Right lobe of liver (tissue), 4 donors: ENCODE results near the gene XRN1.

ENCODE experiments used
- CTCF ChIP-seq, 4 donors: fragments of 200-600 bp in 3 of 4; fragments of 450-650 bp in 1 of 4; IDR thresholded peaks; one replicate each; pipeline versions ENCODE4 v1.5.1 to v1.8.0; 2016 to 2022; ENCODE audit warnings: antibody characterized with exemption in 4 of 4, mild to moderate bottlenecking in 2 of 4
- POLR2A ChIP-seq: fragments of 450-650 bp; IDR thresholded peaks from one replicate; pipeline ENCODE4 v1.6.1; 2017; ENCODE audit warnings: antibody characterized with exemption, mild to moderate bottlenecking
- donor health status: DM: no; HTN: no; CAD: no.
- donor health status: DM: no; HTN: no; CAD: no.
- donor health status: DM: no; HTN: yes; CAD: no.

DNA sequence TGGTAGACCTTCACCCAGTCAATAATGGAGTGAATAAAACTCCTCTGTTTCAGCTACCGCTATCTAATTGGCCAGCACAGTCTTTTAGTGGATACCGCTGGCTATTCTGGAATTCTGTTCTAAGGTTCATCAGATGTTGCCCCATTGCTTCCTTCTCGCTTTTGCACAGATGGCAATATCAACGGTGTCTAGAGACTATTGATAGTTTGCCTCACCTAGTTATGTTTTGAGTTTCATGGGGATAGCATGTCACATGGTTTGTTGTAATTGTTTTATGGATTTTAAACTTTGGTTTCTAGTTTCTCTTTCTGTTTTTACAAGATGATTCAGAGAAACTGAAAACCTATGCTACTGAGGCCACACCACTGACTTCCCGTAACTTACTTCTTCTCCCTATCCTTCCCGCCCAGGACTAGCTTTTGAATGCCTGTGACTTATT is 2.0 kb downstream of the XRN1 start:
- TF ChIP-seq CTCF (IDR thresholded peaks at IDR 0.05) (no peak), POLR2A (no peak)
